T-helper 1 cell treated with Interleukin-12 subunit alpha and Interleukin-12 subunit beta and Interleukin-4 antibody, amounts not matched to agents 30 μg/mL and 1 μg/mL, for 36 hours (primary cell): ENCODE results near the gene PAK6.

Source experiments
- H3K27ac Mint-ChIP-seq: one replicate; pipeline ENCODE4 v1.8.0; 2021; ENCODE audit warnings: mild to moderate bottlenecking, mixed read lengths
- H3K27me3 Mint-ChIP-seq: one replicate; pipeline ENCODE4 v1.8.0; 2021; ENCODE audit warnings: low read depth, mixed read lengths
- H3K36me3 Mint-ChIP-seq: one replicate; pipeline ENCODE4 v1.8.0; 2021; ENCODE audit warnings: low read depth, mixed read lengths
- H3K4me1 Mint-ChIP-seq: one replicate; pipeline ENCODE4 v1.8.0; 2021; ENCODE audit warnings: low read depth, mixed read lengths
- H3K4me3 Mint-ChIP-seq: one replicate; pipeline ENCODE4 v1.8.0; 2021; ENCODE audit warnings: mild to moderate bottlenecking, moderate library complexity, mixed read lengths
- H3K9me3 Mint-ChIP-seq: one replicate; pipeline ENCODE4 v1.8.0; 2021; ENCODE audit warnings: mixed read lengths

PAK6 gene

GRCh38 chr15:40233727-40234577, 4.9 kb upstream of the PAK6 start:
- Mint-ChIP-seq H3K27me3 (peaks cover 18% of the 10 kb centered on the region), H3K27ac (no peak overlapping the region), H3K36me3 (peaks cover 6% of the 10 kb centered on the region), H3K4me1 (peaks cover 3% of the 10 kb centered on the region), H3K4me3 (no peak overlapping the region), H3K9me3 (no peaks in the 10 kb centered on the region)

GRCh38 chr15:40234783-40235182, 4.1 kb upstream of the PAK6 start:
- H3K9me3 Mint-ChIP-seq: no peaks in the 10 kb centered on the region
- no peak overlapping the region for H3K4me3 Mint-ChIP-seq
- H3K36me3 Mint-ChIP-seq: peaks cover 4% of the 10 kb centered on the region
- H3K27me3 Mint-ChIP-seq: peaks cover 24% of the 10 kb centered on the region
- H3K27ac Mint-ChIP-seq: no peak overlapping the region
- H3K4me1 Mint-ChIP-seq: peaks cover 5% of the 10 kb centered on the region

GRCh38 chr15:40235201-40235885, 3.5 kb upstream of the PAK6 start:
- no peaks in the 10 kb centered on the region for H3K9me3 Mint-ChIP-seq
- no peak overlapping the region for H3K4me3 Mint-ChIP-seq
- no peak overlapping the region for H3K27ac Mint-ChIP-seq
- peaks cover 25% of the 10 kb centered on the region for H3K27me3 Mint-ChIP-seq
- H3K4me1 Mint-ChIP-seq: peaks cover 5% of the 10 kb centered on the region
- H3K36me3 Mint-ChIP-seq: peaks cover 2% of the 10 kb centered on the region

GRCh38 chr15:40239404-40239692, 485 bp downstream of the PAK6 start:
- H3K27me3 Mint-ChIP-seq: peaks cover 30% of the 10 kb centered on the region
- H3K27ac Mint-ChIP-seq: no peak overlapping the region
- no peaks in the 10 kb centered on the region for H3K9me3 Mint-ChIP-seq
- no peak overlapping the region for H3K4me3 Mint-ChIP-seq
- no peaks in the 10 kb centered on the region for H3K36me3 Mint-ChIP-seq
- peaks cover 11% of the 10 kb centered on the region for H3K4me1 Mint-ChIP-seq

- Mint-ChIP-seq H3K27me3 (peaks cover 30% of the 10 kb centered on the region), H3K9me3 (no peaks in the 10 kb centered on the region), H3K36me3 (no peaks in the 10 kb centered on the region), H3K4me1 (peaks cover 11% of the 10 kb centered on the region), H3K27ac (no peak overlapping the region), H3K4me3 (no peak overlapping the region)
Measured at GRCh38 chr15:40239693-40240618, 1.1 kb downstream of the PAK6 start.

- Mint-ChIP-seq H3K27ac (no peak overlapping the region), H3K36me3 (no peaks in the 10 kb centered on the region), H3K4me3 (no peak overlapping the region), H3K4me1 (peaks cover 11% of the 10 kb centered on the region), H3K9me3 (no peaks in the 10 kb centered on the region), H3K27me3 (peaks cover 30% of the 10 kb centered on the region)
Measured at GRCh38 chr15:40240619-40241221, 1.9 kb downstream of the PAK6 start.

- Mint-ChIP-seq H3K27ac (no peak overlapping the region), H3K27me3 (peaks cover 33% of the 10 kb centered on the region), H3K36me3 (no peaks in the 10 kb centered on the region), H3K4me1 (peaks cover 11% of the 10 kb centered on the region), H3K4me3 (no peak overlapping the region), H3K9me3 (no peaks in the 10 kb centered on the region)
Measured at GRCh38 chr15:40241269-40242212, 2.7 kb downstream of the PAK6 start.

- peaks cover 30% of the 10 kb centered on the region for H3K27me3 Mint-ChIP-seq
- H3K4me1 Mint-ChIP-seq: peaks cover 11% of the 10 kb centered on the region
- no peaks in the 10 kb centered on the region for H3K36me3 Mint-ChIP-seq
- H3K4me3 Mint-ChIP-seq: no peak overlapping the region
- no peaks in the 10 kb centered on the region for H3K9me3 Mint-ChIP-seq
- no peak overlapping the region for H3K27ac Mint-ChIP-seq
Measured at GRCh38 chr15:40242213-40242599, 3.3 kb downstream of the PAK6 start.

- Mint-ChIP-seq H3K36me3 (no peaks in the 10 kb centered on the region), H3K27ac (no peak overlapping the region), H3K9me3 (no peaks in the 10 kb centered on the region), H3K27me3 (peaks cover 29% of the 10 kb centered on the region), H3K4me3 (no peak overlapping the region), H3K4me1 (peaks cover 11% of the 10 kb centered on the region)
Measured at GRCh38 chr15:40242601-40243000, 3.7 kb downstream of the PAK6 start.

GRCh38 chr15:40243126-40243810, 4.4 kb downstream of the PAK6 start:
- Mint-ChIP-seq H3K27ac (no peak overlapping the region), H3K9me3 (no peaks in the 10 kb centered on the region), H3K4me3 (no peak overlapping the region), H3K36me3 (no peaks in the 10 kb centered on the region), H3K27me3 (peaks cover 22% of the 10 kb centered on the region), H3K4me1 (peaks cover 8% of the 10 kb centered on the region)

GRCh38 chr15:40244961-40245523, 6.2 kb downstream of the PAK6 start:
- H3K27me3 Mint-ChIP-seq: peaks cover 16% of the 10 kb centered on the region
- peaks cover 5% of the 10 kb centered on the region for H3K4me1 Mint-ChIP-seq
- no peaks in the 10 kb centered on the region for H3K36me3 Mint-ChIP-seq
- H3K9me3 Mint-ChIP-seq: no peaks in the 10 kb centered on the region
- no peak overlapping the region for H3K27ac Mint-ChIP-seq
- no peak overlapping the region for H3K4me3 Mint-ChIP-seq

- no peak overlapping the region for H3K27ac Mint-ChIP-seq
- peaks cover 22% of the 10 kb centered on the region for H3K27me3 Mint-ChIP-seq
- H3K4me3 Mint-ChIP-seq: no peak overlapping the region
- peaks cover 5% of the 10 kb centered on the region for H3K4me1 Mint-ChIP-seq
- no peaks in the 10 kb centered on the region for H3K36me3 Mint-ChIP-seq
- no peaks in the 10 kb centered on the region for H3K9me3 Mint-ChIP-seq
Measured at GRCh38 chr15:40245666-40246450, 7.0 kb downstream of the PAK6 start.
